Cerebellar cortex (tissue), 1 donor: ENCODE data around the gene CXCL9.
A peak's percentile ranks its signal among the peaks of the same experiment; 100 is the strongest.
"Not testable (repeated sequence)": the region's sequence is repeated elsewhere in the genome, so short reads cannot be mapped to it uniquely, and the experiment has no call there.

Experiments used
- DNase-seq: peaks from one replicate; pipeline ENCODE4 v3.0.0-alpha.2; 2015; ENCODE audit warnings: low spot score

Gene CXCL9

GRCh38 chr4:76011700-76012387 lies 4.5 kb upstream of the CXCL9 start:
- DNase-seq = no peak

GRCh38 chr4:76011018-76011670 lies 3.8 kb upstream of the CXCL9 start:
- no peak for DNase-seq

- DNase-seq = no peak
These were observed 3.3 kb upstream of the CXCL9 start for GRCh38 chr4:76010576-76010975.

- DNase-seq = no peak
These were observed 2.0 kb upstream of the CXCL9 start for GRCh38 chr4:76009311-76009710.

- DNase-seq = no peak
These were observed 3.7 kb downstream of the CXCL9 start for GRCh38 chr4:76003620-76004019.

- no peak for DNase-seq
These were observed 4.3 kb downstream of the CXCL9 start for GRCh38 chr4:76003035-76003434.

- no peak for DNase-seq
These were observed 5.1 kb downstream of the CXCL9 start for GRCh38 chr4:76002176-76002575.

GRCh38 chr4:76001700-76002099 lies 5.6 kb downstream of the CXCL9 start:
- DNase-seq = no peak

- no peak for DNase-seq
These were observed 7.0 kb downstream of the CXCL9 start for GRCh38 chr4:76000279-76000678.

- not testable (repeated sequence) for DNase-seq
These were observed 8.7 kb downstream of the CXCL9 start for GRCh38 chr4:75998525-75999147.

GRCh38 chr4:75997946-75998345 lies 9.4 kb downstream of the CXCL9 start:
- no peak for DNase-seq

GRCh38 chr4:75997081-75997480 lies 10.2 kb downstream of the CXCL9 start:
- no peak for DNase-seq

- DNase-seq = peak; percentile 62
These were observed 11.6 kb downstream of the CXCL9 start for GRCh38 chr4:75995727-75996126.

GRCh38 chr4:75992462-75992861 lies 14.8 kb downstream of the CXCL9 start:
- no peak for DNase-seq

GRCh38 chr4:75989846-75990528 lies 17.3 kb downstream of the CXCL9 start:
- no peak for DNase-seq

- no peak for DNase-seq
These were observed 22.2 kb downstream of the CXCL9 start for GRCh38 chr4:75985116-75985515.

- DNase-seq = no peak
These were observed 26.7 kb downstream of the CXCL9 start for GRCh38 chr4:75980576-75980975.

GRCh38 chr4:75976177-75976576 lies 31.1 kb downstream of the CXCL9 start:
- no peak for DNase-seq

- no peak for DNase-seq
These were observed 33.5 kb downstream of the CXCL9 start for GRCh38 chr4:75973766-75974165.

- DNase-seq = no peak
These were observed 39.2 kb downstream of the CXCL9 start for GRCh38 chr4:75968084-75968483.

GRCh38 chr4:75963558-75963957 lies 43.8 kb downstream of the CXCL9 start:
- no peak for DNase-seq

- not testable (repeated sequence) for DNase-seq
These were observed 45.2 kb downstream of the CXCL9 start for GRCh38 chr4:75962072-75962471.

GRCh38 chr4:75958546-75958945 lies 48.8 kb downstream of the CXCL9 start:
- not testable (repeated sequence) for DNase-seq
